ENCODE data around the gene MUC12.
"Not testable (repeated sequence)": the region's sequence is repeated elsewhere in the genome, so short reads cannot be mapped to it uniquely, and the experiment has no call there.

The MUC12 gene, protein sequence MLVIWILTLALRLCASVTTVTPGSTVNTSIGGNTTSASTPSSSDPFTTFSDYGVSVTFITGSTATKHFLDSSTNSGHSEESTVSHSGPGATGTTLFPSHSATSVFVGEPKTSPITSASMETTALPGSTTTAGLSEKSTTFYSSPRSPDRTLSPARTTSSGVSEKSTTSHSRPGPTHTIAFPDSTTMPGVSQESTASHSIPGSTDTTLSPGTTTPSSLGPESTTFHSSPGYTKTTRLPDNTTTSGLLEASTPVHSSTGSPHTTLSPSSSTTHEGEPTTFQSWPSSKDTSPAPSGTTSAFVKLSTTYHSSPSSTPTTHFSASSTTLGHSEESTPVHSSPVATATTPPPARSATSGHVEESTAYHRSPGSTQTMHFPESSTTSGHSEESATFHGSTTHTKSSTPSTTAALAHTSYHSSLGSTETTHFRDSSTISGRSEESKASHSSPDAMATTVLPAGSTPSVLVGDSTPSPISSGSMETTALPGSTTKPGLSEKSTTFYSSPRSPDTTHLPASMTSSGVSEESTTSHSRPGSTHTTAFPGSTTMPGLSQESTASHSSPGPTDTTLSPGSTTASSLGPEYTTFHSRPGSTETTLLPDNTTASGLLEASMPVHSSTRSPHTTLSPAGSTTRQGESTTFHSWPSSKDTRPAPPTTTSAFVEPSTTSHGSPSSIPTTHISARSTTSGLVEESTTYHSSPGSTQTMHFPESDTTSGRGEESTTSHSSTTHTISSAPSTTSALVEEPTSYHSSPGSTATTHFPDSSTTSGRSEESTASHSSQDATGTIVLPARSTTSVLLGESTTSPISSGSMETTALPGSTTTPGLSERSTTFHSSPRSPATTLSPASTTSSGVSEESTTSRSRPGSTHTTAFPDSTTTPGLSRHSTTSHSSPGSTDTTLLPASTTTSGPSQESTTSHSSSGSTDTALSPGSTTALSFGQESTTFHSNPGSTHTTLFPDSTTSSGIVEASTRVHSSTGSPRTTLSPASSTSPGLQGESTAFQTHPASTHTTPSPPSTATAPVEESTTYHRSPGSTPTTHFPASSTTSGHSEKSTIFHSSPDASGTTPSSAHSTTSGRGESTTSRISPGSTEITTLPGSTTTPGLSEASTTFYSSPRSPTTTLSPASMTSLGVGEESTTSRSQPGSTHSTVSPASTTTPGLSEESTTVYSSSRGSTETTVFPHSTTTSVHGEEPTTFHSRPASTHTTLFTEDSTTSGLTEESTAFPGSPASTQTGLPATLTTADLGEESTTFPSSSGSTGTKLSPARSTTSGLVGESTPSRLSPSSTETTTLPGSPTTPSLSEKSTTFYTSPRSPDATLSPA (N-terminal part only)

DNA sequence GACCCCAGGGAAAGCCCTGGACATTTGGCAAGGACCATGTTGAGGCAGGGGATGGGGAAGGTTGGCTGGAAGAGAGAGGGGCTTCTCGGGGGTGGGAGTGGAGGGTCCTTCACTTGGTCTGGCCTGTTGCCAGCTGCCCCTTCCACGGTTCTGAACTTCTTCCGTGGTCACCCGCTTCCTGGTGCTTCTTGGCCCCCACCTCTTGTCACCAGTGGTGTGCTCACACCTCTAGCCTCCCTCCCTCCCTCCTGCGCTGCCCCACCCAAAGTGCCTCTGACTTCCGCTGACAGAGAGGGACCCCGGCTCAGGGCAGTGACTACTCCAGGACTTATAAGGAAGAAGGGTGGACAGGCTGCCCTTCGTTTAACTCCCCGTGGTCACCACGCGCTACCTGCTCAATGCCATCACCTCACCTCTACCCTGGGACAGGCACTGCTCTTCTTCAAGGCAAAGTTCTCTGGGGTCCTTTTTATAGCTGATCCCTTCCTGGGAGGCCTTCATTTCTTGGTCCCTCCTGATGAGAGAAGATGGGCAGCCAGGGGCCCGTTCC is at the start of gene MUC12:
Gene MUC12, plus strand, starts transcription at position 500 of the 550 bp plus-strand sequence. CDS start 58 bp downstream, outside the sequence.
- no peak for DNase-seq

DNA sequence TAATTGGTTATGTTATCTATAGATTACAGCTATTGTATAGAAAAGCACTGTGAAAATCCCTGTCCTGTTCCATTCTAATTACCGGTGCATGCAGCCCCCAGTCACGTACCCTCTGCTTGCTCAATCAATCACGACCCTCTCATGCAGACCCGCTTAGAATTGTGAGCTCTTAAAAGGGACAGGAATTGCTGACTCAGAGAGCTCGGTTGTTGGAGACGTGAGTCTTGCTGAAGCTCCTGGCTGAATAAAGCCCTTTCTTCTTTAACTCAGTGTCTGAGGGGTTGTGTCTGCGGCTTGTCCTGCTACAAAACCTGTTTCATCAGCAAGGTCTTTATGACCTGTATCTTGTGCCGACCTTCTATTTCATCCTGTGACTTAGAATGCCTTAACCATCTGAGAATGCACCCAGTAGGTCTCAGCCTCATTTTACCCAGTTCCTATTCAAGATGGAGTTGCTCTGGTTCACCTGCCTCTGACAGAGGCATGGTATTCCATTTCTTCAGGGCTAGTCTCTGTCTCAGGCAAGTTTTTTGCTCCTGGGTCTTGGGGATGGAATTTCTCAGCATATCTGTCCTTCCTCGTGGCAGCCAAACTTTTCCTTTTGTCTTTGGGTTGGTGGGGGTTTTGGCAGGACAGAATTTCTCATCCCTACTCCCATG is 49.5 kb upstream of the MUC12 start:
- DNase-seq, result not testable (repeated sequence)

DNA sequence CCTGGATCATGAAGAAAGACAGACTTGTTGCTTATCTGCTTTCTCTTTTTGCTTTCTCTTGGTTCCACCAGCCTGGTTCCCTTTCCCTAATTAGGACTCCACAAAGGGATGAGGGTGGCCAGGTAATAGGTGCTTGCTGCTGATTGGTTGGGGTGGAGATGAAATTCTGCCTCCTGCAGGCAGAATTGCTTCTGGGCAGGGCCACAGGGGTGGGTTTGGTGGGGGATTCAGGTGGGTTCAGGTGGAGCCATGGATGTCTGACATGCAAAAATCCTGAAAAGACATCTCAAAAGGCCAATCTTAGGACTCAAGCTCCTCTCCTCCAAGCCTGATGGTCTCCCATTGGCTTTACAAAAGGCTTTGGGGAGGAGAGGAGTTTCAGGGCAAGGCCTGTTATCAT is 48.3 kb upstream of the MUC12 start:
- no peak for DNase-seq

DNA sequence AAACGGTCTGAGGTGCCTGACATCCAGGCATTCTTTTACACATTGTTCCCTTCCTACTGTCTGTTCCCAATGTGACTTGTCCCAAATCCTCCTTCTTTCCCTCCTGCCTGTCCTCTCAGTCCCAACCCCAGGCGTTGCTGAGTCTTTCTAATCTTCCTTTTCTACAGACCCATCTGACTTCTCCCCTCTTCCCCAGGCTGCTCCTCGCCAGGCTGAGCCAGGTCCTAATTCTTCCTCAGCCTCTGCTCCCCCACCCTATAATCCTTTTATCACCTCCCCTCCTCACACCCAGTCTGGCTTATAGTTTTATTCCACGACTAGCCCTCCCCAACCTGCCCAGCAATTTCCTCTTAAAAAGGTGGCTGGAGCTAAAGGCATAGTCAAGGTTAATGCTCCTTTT is 45.7 kb upstream of the MUC12 start:
- DNase-seq, result not testable (repeated sequence)

DNA sequence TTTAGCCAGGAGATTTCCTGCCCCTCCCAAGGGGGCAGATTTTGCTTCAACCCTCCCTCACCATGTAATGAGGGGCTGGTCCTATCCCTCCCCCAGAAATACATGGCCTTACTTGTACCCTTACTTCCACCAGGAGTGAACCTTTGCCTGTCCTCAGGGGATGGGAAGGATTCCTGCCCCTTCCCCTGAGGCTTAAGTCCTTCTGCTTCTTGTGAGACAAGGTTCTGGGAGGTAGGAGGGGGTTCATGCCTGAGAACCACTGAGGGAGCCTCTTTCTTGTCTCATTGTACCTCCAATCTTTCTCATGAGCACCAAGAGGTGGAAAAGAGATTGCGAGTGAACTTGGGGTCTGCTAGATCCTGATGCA is 39.6 kb upstream of the MUC12 start:
- no peak for DNase-seq

DNA sequence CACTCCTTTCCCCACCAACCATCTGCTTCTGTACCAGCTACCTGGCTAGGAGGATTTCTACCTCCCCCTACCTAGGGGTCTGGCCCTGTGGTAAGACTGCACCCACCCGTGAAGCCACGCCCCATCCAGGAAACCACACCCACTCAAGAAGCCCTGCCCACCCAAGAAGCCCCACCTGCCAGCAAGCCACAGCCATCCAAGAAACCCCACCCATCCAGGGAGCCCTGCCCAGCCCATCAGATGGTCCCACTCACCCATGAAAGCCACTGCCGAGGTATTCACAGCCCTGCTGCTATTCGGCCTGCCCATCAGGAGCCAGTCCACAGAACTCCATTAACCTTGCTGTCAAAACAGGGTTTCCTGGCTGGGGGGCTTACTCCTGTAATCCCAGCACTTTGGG is 35.6 kb upstream of the MUC12 start:
- no peak for DNase-seq

DNA sequence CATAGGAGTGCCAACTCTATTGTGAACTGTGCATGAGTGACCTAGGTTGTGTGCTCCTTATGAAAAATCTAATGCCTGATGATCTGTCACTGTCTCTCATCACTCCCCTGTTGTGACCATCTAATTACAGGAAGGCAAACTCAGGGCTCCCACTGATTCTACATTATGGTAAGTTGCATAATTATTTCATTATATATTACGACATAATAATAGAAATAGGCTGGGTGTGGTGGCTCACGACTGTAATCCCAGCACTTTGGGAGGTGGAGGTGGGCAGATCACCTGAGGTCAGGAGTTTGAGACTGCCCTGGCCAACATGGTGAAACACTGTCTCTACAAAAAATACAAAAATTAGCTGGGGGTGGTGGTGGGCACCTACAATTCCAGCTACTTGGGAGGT is 34.0 kb upstream of the MUC12 start:
- not testable (repeated sequence) for DNase-seq

DNA sequence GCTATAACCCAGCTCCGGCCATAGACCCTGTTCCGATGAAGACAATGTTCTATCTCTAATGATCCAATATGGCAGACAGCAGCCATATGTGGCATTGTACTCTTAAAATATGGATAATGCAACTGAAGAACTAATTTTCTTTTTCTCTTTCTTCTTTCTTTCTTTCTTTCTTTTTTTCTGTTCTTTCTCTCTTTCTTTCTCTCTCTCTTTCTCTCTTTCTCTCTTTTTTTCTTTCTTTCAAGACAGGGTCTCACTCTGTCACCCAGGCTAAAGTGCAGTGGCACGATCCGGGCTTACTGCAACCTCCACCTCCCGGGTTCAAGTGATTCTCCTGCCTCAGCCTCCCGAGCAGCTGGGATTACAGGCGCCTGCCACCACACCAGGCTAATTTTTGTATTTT is 33.2 kb upstream of the MUC12 start:
- DNase-seq, result not testable (repeated sequence)

DNA sequence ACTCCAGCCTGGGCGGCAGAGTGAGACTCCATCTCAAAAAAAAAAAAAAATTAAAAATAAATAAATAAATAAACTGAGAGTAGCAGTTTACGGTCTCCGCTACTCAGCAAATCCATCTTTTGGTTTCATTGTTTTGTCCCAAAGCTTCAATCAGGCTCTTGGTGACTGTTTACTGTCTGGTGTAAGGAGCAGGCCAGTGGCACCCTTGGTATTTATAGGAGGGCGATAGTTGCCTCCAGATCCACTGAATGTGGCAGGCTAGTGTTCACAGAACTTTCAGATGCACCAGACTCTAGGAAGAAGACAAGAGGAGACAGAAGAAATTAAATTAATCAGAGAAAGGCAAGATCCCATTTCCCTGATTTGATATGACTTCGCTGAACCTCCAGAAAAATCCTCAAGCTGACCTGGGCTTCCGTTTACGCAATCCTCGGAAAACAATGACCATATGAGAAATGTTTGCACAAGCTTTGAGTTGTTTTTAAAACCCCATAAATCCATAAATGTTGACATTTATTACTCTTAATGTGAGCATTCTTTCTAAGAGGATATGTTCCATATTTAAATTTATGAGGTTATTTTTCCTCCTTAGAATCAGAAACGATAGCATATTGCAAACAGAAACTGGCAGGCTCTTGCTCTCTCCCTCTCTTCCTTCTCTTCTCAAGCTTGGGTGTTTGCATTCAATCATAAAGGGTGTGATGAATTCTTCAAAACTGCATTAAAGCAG is 27.2 kb upstream of the MUC12 start:
- DNase-seq, result no peak

DNA sequence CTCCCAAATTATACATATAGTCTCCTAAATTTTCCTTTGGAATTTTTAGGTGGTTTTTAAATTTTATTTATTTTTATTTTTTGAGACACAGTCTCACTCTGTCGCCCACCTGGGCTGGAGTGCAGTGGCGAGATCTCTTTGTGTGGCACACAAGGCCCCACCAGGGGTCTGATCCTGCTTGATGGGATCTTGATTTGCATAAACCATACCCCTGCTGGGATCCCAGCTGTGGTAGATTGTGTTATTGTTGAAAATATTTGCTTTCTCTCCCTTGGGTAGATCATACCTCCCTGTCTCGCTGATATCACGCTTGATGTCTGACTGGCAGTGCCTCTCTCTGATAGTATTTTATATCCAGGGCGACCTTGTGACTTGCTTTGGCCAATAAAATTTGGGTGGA is 25.7 kb upstream of the MUC12 start:
- no peak for DNase-seq

DNA sequence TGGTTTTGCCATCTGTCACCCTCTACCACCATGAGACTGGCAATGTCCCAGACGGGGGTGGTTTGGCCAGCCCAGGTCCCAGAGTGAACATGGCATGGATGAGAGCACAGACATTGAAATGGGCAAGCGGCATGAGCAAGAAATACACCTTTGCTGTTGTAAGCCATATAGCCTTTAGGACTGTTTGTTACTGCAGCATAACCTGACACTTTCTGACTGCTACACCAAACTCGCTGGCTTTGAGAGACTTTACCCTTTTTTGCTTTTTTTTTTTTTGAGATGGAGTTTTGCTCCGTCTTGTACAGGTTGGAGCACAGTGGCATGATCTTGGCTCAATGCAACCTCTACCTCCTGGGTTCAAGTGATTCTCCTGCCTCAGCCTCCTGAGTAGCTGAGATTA is 25.2 kb upstream of the MUC12 start:
- DNase-seq, result no peak

DNA sequence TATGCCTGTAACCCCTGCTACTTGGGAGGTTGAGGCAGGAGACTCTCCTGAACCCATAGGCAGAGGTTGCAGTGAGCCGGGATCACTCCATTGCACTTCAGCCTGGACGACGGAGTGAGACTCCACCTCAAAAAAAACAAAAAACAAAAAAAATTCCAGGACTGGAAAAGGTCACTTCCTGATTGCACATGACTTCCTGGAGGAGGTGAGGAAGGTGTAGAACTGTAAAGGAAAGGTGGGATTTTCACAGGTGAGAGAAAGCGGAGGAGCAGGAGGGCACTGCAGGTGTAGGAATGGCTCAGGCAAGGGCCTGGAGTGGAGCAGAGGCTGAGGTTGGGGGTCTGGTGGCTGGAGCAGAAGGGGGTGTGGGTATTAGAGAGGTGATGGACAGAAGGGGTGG is 23.3 kb upstream of the MUC12 start:
- DNase-seq, result no peak

DNA sequence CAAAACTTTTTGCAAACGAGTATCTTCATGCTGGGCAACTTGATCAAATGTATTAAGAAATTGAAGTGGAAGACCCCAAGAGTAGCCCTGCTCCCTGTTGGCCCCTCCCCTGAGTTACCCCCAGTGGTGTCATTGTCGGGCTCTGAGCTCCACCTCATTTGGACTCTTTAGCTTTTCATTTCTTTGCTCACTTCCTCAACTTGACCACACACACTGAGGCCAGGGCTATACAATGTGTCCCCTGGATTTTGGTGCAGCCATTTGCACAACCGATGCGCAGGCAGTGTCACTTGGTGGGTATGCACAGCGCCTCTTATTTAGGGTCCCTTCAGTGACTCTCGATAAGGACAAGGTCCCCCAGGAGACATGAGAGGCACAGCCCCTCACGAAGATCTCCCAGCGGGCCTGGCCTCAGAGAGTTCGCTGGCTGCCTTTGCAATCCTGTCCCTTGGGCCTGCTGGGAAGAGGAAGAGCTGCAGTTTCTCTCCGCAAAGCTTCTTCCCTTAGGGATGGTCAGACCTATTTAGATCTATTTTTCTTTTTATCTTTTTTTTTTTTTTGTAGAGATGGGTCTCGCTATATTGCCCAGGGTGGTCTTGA is 22.5 kb upstream of the MUC12 start:
- no peak for DNase-seq

DNA sequence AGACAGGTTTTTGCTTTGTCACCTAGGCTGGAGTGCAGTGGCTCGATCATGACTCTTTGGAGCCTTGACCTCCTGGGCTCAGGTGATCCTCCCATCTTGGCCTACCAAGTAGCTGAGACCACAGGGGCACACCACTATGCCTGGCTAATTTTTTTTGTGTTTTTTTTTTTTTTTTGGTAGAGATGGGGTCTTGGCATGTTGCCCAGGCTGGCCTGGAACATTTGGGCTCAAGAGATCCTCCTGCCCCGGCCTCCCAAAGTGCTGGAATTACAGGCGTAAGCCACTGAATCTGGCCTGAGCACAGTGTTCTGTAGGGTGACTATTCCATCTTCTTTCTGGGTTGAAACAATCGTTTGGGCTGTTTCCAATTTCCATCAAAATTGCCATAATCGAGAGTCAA is 21.6 kb upstream of the MUC12 start:
- no peak for DNase-seq

DNA sequence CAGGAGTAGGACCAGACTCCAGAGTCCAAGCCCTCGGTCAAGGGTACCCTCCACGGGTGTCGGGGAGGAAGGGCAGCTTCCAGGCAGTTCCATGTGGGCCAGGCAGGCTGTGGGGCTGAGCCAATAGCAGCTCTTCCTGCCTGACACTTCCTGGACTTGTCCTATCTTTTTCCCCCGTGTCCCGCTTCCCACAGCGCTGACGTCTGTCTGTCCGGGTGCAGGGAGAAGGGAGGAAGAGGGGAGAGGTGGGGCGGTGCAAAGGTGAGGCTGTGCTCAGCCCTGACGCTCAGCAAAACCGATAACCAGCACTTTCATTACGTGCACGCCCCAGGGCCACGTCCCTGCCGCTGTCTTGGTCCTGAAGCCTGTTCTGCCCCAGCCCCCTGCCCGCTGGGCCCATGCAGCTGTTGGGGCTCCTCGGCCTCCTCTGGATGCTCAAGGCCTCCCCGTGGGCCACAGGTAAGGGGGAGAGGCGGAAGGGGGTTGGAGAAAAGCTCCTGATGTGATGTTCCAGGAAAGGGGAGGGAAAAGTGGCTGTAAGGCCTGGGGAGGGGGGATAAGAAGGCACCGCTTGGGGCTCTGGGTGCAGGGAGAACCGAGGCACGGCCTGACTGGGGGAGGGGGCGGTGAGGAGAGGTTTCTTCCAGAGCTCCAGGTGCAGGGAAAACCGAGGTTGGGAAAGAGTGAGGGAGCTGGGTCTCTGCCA is 20.0 kb upstream of the MUC12 start, which contains the start of gene MUC3A:
Gene MUC3A, plus strand, starts transcription at position 308 of the 706 bp plus-strand sequence. Its CDS starts 91 bp downstream, at position 399.
- DNase-seq, result no peak

DNA sequence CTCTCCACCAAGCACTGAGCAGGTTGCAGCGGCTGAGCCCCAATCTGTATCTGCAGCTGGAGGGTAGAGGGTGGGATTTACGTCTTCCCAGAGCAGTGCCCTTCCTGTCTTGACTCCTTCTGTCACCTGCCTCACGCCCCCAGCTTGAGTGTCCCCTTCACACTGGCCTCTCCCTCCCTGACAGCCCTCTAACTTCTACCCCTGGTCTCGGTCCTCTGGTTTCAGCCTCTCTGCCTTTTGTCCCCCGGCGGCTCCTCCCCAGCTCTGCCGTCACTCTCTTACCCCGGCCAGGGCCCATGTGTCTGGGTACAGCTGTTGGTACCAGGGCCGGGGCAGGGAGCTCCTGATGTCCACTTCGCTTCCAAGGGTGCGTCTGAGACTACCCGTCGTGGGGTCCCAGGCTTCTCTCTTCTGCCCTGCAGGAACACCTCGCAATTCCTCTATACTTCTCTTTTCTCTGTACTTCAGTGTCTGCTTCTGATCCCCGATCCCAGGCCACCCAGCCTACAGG is 19.4 kb upstream of the MUC12 start:
- DNase-seq, result no peak

DNA sequence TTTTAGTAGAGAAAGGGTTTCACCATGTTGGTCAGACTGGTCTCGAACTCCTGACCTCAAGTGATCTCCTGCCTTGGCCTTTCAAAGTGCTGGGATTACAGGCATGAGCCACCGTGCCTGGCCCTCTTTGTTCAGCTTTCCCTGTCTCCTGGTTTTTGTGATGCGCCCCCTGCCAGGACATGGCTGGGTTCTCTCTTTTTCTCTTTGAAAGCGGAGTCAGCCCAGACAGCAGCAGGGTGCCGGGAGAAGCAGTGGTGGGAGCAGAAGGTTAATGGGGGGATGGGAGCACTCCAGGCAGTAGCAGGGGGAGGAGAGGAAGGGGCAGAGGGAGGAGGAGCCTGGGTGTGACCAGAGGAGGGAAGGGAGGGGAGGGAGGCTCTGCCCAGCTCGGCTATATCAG is 18.2 kb upstream of the MUC12 start:
- no peak for DNase-seq

DNA sequence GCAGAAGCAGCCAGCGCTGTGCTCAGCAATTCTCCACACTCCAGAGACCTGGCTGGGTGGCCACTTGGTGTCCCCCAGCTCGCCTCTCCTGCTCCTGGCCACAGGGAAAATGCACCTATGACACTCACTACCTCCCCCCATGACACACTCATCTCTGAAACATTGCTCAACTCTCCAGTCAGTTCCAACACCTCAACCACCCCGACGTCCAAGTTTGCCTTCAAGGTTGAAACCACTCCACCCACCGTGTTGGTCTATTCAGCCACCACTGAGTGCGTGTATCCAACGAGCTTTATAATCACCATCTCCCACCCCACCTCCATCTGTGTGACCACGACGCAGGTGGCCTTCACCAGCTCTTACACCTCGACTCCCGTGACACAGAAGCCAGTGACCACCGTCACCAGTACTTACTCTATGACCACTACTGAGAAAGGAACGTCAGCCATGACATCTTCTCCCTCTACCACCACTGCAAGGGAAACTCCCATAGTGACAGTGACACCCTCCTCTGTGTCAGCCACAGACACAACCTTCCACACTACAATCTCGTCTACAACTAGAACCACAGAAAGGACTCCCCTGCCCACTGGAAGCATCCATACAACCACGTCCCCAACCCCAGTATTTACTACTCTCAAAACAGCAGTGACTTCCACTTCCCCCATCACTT is 17.3 kb upstream of the MUC12 start:
- no peak for DNase-seq

DNA sequence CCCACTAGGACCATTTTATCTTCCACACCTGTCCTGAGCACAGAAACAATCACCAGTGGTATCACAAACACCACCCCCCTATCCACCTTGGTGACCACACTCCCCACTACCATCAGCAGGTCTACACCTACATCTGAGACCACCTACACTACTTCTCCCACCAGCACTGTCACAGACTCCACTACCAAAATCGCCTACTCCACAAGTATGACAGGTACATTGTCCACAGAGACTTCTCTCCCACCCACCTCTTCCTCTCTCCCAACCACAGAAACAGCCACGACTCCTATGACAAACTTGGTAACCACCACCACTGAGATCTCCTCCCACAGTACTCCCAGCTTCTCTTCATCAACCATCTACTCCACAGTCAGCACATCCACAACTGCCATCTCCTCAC is 16.7 kb upstream of the MUC12 start:
- DNase-seq, result no peak
